Activated CD4-positive, CD25-positive, alpha-beta regulatory T cell treated with anti-CD3 and anti-CD28 coated beads, Interleukin-2, amount 50 U/mL, for 24 hours (primary cell): ENCODE data around the gene CTXN1.
"Not testable (repeated sequence)": the region's sequence is repeated elsewhere in the genome, so short reads cannot be mapped to it uniquely, and the experiment has no call there.

Experiments used
- ATAC-seq, 2 donors: fragments of 150-1000 bp; cut with Tn5 transposase; one replicate each; pipeline ENCODE4 v1.10.0; 2021; ENCODE audit warnings: mild to moderate bottlenecking in 1 of 2, moderate library complexity in 1 of 2

The CTXN1 gene

DNA sequence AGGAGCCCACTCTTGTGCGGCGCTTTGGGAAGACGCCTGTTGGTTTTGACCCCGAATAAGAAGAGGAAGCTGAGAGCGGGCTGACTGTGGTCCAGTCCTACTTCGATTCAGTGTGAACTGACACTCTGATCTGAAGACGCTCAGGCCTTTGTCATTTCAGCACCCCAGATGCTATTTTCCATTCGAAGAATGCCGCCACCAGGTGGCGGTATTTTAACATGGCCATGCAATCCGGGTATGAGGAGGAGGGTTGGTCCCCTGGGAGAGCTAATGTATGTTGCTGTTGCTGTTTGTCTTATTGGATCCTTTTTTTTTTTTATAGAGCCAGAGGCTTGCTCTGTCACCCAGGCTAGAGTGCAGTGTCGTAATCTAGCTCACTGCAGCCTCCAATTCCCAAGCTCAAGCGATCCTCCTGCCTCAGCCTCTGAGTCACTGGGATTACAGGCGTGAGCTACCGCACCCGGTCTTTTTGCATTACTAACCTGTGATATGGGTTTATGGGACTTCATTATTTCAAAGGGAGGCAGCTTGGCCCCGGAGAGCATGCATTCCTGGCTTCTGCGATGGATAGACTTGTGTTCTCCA is 18.3 kb upstream of the CTXN1 start:
- peak; percentile 40 to 51 for ATAC-seq

DNA sequence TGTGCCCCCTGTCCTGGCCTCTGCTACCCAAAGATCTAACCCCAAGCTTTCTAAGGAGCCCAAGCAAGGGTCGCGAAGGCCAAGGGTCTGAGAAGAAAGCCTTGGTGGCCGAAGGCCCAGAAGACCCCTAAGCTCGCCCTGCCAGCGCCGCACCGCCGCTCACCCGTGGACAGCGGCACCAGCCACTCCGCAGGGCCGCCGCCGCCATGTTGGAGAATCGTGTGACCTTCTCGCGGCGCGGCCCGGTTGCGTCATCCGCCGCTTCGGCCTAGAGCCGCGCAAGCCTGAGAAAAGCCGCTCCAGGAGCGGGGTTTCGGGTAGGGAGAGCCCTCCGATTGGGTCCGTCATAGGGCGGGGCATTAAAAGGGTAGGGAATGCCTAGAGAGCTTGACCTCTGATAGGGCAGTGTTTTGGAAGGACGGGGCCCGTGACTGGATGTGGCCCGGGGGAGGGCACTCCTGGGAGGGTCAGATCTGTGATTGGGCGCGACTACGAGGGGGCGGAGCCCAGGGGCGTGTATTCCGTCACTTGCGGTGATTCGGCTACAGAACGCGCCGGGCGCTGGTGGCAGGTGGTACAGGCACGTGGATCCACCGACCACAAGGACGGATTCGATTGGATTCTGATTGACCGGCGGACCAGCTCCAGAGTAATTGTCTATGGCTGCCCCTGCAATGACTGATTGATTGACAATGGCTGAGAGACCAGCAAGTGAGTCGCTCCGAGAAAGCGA is 17.7 kb upstream of the CTXN1 start, which contains the start of gene TIMM44:
Gene TIMM44, minus strand, starts transcription at position 223 of the 733 bp plus-strand sequence. Its CDS starts 15 bp downstream, at position 208.
- ATAC-seq, result peak; percentile 98

DNA sequence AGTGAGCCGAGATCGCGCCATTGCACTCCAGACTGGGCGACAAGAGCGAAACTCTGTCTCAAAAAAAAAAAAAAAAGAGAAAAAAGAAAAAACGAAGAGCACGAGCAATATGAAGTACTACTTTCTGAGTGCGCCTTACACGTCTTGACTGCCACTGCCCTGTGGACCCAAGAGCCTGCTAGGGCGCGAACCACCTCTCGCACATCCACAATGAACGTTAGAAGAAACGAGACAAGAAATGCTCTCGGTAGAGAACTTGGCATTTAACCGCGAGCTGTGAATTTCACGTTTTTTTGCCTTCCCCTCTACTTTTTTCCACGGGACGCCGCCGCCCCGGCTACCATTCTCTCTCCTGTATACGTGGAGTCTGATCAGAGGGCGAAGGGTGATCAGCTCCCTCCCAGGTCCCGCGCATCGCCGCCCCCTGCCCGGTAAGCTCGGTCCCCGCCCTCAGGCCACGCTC is 17.1 kb upstream of the CTXN1 start:
- peak; percentile 6 to 7 for ATAC-seq

DNA sequence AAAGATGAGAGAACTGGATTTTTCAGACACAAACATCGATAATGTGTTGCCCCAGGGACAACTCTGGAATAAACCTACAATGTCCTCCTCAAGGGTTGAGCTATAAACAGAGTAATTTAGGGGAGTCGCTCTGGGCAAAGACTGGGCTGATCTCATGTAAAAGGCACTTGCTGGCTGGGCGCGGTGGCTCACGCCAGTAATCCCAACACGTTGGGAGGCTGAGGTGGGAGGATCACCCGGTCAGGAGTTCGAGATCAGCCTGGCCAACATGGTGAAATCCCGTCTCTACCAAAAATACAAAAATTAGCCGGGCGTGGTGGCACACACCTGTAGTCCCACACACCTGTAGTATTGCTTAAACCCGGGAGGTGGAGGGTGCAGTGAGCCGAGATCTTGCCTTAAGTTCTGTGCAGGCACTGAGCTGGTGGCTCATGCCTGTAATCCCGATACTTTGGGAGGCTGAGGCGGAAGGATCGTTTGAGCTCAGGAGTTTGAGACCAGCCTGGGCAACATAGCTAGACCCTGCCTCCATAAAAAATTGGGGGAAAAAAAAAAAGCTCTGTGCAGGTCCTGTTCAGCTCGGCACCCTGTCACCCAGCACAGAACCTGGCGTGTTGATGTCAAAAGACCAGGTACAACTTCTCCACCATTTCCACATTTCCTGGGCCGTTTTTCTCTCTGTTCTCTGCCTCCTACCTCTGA is 16.1 kb upstream of the CTXN1 start:
- ATAC-seq, result no peak

DNA sequence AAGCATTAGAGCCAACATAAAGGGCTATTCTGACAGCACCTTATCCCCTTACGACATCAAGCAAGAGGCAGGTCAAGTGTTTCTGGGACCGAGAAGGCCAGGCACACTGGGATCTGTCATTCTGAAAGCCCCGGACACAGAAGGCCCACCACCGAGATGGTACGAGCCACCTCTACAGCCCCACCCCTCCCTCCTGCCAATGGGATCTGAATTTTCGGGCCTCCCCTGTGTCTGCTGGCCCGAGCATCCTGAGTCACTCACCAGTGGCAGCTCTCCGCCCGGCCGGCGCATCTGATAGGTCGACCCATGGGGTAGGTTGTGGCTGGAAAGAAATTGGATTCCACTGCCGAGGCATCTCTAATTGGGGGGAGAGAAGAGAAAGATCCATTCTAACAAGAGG is 14.9 kb upstream of the CTXN1 start:
- no peak for ATAC-seq

DNA sequence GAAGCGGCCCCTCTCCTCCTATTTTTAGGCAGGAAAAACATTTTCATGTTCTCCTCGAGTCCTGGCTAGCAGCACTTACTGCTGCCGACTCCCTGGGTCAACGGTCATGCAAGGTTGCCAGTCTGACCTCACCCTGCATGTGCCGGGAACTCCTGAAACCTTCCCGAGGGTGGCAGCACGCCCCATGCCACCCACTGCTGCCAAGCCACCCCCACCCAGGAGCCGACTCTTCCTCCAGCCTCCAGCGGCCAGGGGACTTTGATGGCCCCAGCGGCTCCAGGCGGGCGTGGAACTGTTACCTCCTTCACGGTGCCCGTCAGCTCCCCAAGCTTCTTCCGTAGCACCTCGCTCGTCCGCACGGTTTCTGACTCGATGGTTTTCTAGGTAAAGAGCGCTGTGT is 8.8 kb upstream of the CTXN1 start:
- no peak for ATAC-seq

DNA sequence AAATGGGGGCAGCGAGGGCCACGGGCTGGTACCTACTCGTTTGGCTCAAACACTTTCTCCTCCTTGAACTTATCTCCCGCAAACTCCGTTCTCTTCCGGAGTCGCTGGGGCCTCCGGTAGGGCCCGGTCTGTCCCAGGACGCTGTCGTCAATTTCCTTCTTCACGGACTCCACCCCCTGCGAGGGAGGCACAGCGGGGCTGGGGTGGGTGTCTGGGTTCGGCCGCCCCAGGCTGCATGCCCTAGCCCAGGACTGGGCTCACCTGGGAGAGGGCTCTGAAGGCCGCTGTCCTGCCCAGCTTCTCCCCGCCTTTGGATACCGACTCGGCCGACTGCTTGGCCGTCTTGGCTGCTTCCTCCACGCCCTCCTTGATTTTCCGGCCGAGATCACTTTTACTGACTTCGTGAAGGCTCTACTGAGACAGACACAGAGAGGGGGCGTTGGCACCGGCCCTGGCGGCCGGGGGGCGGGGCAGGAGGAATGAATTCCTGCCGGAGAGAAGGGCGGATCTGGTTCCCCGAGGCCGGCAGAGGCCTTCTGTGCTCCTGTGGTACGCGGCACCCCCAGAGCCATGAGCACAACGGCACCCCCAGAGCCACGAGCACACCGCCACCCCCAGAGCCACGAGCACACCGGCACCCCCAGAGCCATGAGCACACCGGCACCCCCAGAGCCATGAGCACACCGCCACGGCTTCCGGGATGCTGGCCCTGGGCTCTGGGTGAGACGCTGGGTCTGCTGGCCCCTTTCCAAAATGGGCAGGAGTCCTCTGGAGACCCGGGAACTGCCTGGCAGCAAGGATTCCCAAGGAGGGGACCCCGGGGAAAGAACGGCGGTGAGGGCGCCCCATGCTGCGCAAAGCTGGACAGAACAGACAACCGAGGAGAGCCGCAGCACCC is 8.1 kb upstream of the CTXN1 start:
- ATAC-seq, result no peak

DNA sequence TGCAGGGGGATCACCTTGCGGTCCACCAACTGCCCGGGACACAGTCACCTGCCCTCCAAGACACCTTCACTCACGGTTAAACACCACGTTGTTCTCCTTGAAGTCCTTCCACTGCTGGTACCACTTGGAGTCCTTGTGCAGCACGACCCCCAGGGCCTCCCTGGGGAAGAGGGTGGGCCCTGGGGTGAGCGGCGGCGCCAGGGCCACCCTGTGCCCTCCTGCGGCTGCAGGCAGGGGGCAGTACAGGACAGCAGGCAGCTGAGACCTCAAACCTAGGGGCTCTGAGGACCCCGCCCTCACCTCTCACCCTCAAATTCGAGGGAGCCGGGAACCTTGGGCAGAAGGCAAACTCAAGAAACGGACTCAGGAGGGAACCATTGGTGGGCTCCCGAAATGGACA is 7.5 kb upstream of the CTXN1 start:
- no peak for ATAC-seq

DNA sequence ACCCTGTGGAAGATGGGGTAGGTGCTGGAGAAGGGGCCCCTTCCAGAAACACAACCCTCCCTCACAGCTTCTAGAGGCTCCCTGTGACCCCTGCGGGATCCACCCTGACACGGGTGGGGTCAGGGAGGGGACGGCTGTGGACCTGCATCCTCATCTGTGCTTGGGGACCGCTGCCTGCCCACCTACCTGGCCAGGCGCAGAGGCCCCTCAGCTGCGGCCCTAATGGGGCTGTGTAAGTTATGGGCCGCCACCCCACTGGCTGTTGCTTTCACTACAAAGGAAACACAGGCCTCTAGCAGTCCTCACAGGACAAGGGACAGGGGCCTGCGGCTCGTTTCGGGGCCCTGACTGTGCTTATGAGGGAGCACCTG is 7.0 kb upstream of the CTXN1 start:
- no peak for ATAC-seq

DNA sequence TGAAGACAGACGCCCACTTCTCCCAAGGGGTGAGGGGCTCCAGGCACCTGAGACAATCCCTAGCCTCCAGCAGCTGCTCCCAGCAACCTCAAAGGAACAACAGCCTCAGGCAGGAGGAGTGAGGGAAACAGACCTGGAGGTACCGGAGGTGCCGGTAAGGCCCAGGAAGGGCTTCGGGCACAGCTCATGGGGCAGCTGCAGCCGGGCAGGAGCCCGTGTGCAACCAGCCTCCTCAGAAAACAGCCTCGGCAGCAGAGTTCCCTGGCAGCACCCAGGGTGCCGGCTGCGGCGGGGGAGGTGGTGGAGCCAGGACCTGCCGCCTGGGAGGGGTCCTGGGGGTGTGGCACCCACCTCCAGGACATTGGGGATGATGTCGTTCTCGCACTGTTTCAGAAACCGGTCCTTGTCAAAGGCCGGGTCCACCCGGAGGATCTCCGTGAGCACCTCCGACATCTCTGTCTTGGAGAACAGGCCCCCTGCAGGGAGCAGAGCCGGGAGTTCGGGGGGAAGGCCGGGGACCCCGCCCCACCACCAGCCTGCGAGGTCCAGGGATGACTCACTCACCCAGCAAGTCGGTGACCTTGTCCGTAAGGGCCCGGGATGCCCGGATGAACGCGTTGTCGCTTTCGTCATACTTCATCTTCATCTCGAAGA is 6.5 kb upstream of the CTXN1 start:
- no peak for ATAC-seq

DNA sequence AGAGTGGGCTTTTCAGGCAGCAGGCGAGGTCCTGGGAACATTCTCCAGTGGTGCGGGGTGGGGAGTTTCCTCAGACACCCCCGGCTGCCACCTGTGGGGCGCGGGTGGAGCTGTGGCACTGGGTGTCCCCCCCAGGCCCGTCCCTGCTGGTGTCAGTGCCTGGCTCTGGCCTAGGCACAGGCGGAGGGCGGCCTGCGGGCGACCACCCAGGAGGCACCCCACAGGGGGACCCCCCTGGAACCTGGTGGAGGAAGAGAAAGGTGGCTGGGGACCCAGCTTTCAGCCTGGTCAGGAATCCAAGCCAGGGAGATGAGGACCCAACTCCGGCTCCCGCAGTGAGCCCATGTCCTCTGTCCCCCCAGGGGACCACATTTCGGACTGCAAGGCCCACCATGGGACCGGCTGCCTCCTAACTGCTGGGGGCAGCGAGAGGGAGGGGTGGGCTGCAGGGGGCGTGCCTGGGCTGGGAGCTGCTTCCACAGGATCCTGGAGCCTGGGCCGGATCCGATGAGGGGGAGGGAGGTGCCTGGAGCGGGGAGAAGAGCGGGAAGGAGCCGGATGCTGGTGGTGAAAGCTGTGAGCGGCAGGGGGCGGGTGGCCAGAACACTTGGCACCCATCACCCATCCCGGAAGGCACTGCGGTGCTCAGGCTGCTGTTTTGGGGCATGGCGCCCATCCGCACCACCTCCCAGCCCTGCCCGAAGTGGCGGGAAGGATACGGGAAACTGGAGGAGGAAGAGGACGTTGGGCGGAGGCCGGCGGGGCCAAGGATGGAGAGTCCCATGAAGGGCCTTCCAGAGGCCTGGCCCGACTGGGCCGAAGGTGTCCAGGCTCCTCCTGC is 5.5 kb upstream of the CTXN1 start:
- ATAC-seq, result no peak

DNA sequence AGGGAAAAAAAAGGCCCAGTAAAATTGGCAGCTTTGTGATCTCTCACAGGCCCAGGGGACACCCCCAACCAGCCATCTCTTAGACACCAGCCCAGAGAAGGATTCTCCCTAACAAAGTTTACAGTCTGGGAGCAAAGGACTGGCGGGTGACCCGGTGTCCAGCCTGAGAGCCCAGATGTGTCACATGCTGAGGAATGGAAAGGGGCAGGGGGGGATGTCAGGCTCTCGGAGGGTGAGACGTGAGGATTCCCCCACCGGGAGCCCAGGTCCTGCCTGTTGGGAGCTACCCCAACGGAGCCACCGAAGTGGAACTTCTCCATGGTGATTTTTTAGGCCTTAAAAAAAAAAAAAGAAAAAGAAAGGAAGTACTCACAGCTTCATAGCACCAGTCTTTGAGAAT is 4.8 kb upstream of the CTXN1 start:
- no peak for ATAC-seq

DNA sequence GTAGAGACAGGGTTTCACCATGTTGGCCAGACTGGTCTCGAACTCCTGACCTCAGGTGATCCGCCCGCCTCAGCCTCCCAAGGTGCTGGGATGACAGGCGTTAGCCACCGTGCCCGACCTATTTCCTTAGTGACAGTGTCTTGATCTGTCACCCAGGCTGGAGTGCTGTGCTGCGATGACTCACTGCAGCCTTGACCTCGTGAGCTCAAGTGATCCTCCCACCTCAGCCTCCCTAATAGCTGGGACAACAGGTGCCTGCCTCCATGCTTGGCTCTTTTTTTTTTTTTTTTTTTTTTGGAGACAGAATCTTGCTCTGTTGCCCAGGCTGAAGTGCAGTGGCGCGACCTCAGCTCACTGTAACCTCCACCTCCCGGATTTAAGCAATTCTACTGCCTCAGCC is 4.1 kb upstream of the CTXN1 start:
- ATAC-seq, result not testable (repeated sequence)

DNA sequence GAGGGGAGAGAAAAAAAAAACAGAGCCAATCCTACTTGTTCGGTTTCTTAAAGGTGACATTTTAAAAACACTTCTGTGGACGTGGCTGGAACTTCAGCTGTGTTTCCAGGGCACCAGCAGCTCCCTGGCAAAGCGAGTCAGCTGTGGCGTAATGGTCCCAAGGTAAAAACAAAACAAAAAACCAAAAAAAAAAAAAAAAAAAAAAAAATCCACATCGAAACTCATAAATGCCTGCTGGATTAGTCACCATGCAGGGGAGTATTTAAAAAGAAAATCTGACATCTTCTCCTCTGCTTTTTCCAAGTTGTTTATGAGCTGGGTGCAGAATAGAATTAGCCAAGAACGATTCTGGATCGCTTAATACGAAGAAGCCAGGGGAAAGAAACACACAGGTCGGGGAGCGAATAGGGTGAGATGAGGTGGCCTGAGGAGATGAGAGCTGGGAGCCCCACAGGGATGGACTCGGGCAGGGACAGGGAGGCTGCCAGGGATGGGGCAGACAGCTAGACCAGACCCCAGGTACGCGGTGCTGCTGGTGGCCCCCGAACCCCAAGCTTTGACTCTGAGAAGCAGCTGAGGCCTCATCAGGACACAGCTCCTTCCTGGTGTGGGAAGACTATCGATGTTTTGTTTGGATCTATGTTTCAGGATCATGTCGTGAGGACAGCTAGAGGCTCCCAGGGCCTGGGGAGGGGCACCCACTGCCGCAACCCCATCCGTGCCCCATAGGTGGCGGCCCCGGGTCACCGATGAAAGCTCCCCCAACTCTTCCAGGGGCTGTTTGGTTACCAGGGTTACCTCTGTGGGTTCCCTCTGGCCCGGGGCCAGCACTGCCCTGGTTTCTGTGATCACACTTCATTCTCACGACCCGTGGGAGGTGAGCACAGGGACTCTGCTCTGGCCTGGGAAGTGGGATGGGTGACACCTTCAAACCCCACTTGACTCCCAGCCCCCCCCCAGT is 3.1 kb upstream of the CTXN1 start:
- peak; percentile 27 to 37 for ATAC-seq

DNA sequence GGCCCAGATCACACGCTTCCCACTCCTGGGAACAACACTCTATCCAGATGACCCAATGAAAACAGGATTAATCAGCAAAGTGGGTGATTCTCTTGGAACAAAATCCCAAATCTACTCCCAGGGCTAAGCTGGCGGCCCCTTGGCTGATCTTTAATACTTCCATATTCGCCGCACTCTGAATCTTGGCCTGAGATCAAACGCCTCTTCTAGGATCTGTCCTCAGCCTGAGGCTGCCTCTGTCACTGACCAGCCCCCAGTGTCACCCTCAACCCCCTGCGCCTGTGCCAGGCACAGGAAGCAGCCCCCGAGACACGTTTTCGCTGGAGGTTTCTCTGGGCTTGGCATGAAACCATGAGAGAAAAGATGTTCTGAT is 2.4 kb upstream of the CTXN1 start:
- ATAC-seq, result no peak

DNA sequence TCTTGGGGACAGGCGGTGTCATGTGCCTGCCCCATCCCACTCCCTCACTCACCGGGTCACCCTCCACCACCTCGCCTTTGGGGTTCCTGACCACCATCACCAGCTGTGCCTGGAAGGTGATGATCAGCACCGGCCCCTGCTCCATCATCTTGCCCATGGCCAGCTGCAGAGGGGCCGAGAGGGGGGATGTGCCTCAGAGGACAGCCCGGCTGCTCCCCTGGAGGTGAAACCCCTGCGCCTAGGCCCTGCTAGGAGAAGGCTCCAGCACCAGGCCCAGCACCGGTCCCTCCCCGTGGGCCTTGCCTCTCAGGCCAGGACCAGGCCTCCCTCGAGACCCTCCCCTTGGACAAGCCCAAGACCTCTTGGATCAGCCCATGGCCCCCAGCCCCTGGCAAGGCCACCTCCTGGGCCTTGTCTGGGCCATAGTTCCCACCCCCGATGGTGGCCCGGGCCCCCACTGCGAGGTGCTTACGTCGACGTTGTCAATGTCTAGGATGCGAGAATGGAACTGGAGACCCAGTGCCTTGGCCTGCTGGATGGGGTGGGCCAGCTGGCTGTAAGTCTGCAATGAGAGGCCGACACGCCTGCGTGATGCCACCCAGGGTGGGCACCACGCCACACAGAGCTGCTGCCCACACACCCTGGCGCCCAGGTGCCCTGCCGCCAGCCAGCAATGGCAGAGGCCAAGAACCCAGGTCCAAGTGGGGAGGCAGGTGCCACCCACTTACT is 1.8 kb upstream of the CTXN1 start:
- ATAC-seq, result no peak

DNA sequence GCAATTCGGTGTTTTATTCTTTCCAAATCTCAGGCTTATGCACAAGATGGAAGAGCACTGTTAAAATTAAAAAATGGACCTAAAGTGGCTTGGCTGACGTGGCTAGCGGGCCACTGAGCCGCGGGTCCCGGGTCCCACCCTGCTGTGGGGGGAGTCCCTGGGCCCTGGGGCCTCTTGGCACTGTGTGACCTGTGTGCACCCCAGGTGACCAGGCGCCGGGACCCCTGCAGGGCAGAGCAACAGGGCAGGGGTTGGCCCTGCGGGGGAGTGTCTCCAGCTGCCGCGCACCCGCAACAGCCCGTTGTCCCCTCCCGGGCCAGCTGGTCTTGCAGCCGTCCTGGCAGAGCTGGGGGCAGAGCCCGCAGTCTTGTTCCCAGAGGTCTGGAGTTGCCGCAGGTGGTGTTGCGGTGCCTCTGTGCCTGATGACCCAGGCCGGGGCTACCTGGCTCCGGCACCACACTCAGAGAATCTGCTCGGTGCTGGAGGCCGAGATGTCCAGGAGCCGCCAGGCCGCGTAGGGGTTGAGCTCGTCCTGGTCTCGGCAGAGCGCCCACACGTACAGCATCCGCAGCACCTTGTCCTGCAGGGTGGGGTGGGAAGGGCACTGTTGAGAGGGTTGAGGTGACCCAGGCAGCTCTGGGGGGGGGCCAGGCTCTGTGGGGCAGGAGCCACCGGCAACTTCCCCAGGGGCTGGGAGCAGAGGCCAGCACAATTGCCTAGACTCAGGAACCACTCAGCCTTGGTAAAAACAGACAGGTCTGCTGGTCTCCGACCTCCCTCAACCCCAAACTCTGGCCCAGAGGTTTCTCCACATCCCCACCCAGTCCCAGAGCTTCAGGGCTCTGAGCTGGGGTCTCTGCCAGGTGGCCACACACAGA is 1.0 kb upstream of the CTXN1 start:
- ATAC-seq, result no peak

DNA sequence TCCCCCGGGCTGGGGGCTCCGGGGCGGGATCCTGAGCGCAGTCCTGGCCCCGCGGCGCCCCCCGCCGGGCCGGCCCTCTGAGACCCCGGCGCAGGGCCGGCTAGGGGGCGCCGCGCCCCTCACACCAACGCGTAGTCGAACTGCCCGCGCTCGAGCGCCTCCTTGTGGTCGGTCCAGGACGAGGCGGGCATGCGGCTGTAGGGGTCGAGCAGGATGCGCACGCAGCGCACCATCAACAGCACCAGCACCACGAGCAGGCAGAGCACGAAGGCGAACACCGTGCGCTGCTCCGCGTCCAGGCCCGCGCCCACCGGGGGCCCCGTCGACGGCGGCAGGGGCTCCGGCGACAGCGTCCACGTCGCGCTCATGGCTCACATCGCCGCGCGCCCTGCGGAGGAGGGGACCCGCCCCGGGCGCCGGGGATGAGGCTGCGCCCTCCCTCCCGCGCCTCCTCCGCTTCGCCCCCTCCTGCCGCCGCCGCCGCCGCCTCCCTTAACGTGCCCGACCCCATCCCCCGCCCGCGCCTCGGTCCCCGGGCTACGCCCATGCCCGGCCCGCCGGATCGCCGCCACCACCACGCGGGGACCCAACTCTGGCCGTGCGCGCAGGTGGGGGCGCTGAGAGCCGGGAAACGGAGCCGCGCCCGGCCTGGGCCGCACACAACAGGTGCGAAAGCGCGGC is 624 bp downstream of the CTXN1 start:
- ATAC-seq, result peak; percentile 42 to 45
